A673 (cell line): Measurements from ENCODE around the gene MGAT3. TPM values are rescaled to one million over a fixed set of nuclear protein-coding genes. Genes with fewer than 3 reads are reported as not detected.
"Not testable (repeated sequence)": the region's sequence is repeated elsewhere in the genome, so short reads cannot be mapped to it uniquely, and the experiment has no call there.

Experiments used
- BruUV-seq: library from RNA; stranded (reverse); fragments of 400-500 nt; replicated peaks from 2 replicates; lab custom pipeline; 2021; lab: Mats Ljungman, UMichigan
- CTCF ChIA-PET: fragments of 300-600 bp; sonication (Branson Sonifier 250); formaldehyde crosslinking; loops from one replicate; lab custom pipeline; 2022; ENCODE audit warnings: antibody characterized with exemption; lab: Charles Lee
- POLR2A ChIA-PET: fragments of 300-600 bp; sonication (Branson Sonifier 250); formaldehyde crosslinking; loops from one replicate; lab custom pipeline; 2022; ENCODE audit warnings: antibody characterized with exemption; ENCODE audit not compliant: low non-redundant PET; lab: Charles Lee
- DNase-seq: peaks from one replicate; pipeline ENCODE4 v3.0.0-alpha.2; 2015; ENCODE audit warnings: low spot score
- H3K27ac ChIP-seq: fragments of 200-600 bp; sonication (generic); 2 replicates; pipeline ENCODE4 v1.5.1; 2016; ENCODE audit warnings: mixed run types, low read depth, mild to moderate bottlenecking, mixed read lengths, antibody characterized with exemption, low read length; ENCODE audit not compliant: poor library complexity, severe bottlenecking
- H3K27me3 ChIP-seq: fragments of 200-600 bp; sonication (generic); replicated peaks from 2 replicates; pipeline ENCODE4 v1.6.1; 2017; ENCODE audit warnings: mixed run types, low read depth, mild to moderate bottlenecking, mixed read lengths, antibody characterized with exemption, low read length; ENCODE audit not compliant: insufficient read depth, poor library complexity
- H3K36me3 ChIP-seq: fragments of 200-600 bp; sonication (generic); 2 replicates; pipeline ENCODE4 v1.6.1; 2016; ENCODE audit warnings: mixed run types, mild to moderate bottlenecking, mixed read lengths, antibody characterized with exemption, low read length; ENCODE audit not compliant: insufficient read depth, poor library complexity, severe bottlenecking
- H3K4me1 ChIP-seq: fragments of 200-600 bp; sonication (generic); 2 replicates; pipeline ENCODE4 v1.6.1; 2017; ENCODE audit warnings: mixed run types, mild to moderate bottlenecking, mixed read lengths, antibody characterized with exemption, low read length; ENCODE audit not compliant: insufficient read depth, poor library complexity, severe bottlenecking
- H3K4me3 ChIP-seq: fragments of 200-600 bp; sonication (generic); 2 replicates; pipeline ENCODE4 v1.5.1; 2016; ENCODE audit warnings: low read depth, mixed run types, mild to moderate bottlenecking, mixed read lengths, low read length; ENCODE audit not compliant: poor library complexity, severe bottlenecking
- H3K9me3 ChIP-seq: fragments of 200-600 bp; sonication (generic); 2 replicates; pipeline ENCODE4 v1.6.1; 2016; ENCODE audit warnings: mixed run types, low read depth, mild to moderate bottlenecking, mixed read lengths, antibody characterized with exemption, low read length; ENCODE audit not compliant: poor library complexity, severe bottlenecking
- CTCF ChIP-seq: fragments of 300-800, 200-600 bp; sonication (generic); conservative IDR thresholded peaks from 2 replicates; pipeline ENCODE4 v1.5.1; 2017; ENCODE audit warnings: low read depth, mild to moderate bottlenecking, antibody characterized with exemption, low read length, moderate library complexity, mixed read lengths
- EZH2 ChIP-seq: fragments of 200-600 bp; sonication (generic); IDR thresholded peaks from 2 replicates; pipeline ENCODE4 v1.6.1; 2017; ENCODE audit warnings: borderline replicate concordance, low read depth, mild to moderate bottlenecking, mixed read lengths, antibody characterized with exemption, low read length; ENCODE audit not compliant: poor library complexity, severe bottlenecking
- intact Hi-C: fragments of 100-400 bp; cut with micrococcal nuclease; formaldehyde crosslinking; loops from one replicate; pipeline ENCODE4 v1.10.0; 2022; ENCODE audit not compliant: unreplicated experiment
- total RNA-seq: library from RNA; stranded (reverse); gene quantifications from 2 replicates; pipeline ENCODE4 v1.2.3, GENCODE V29; 2021

The MGAT3 gene
- total RNA-seq, 1 experiment from 2014 or later = 2.7 TPM

- Histone ChIP-seq H3K36me3 (peaks cover 35% of the 10 kb centered on the region), H3K4me1 (peaks cover 27% of the 10 kb centered on the region), H3K9me3 (no peaks in the 10 kb centered on the region), H3K4me3 (peak overlapping the region; percentile 82), H3K27ac (peak overlapping the region; percentile 69), H3K27me3 (no peaks in the 10 kb centered on the region)
- TF ChIP-seq CTCF = no peak
- TF ChIP-seq EZH2 = no peak
- no peak for DNase-seq
- BruUV-seq = TSS peak; percentile 55
- intact Hi-C loops = loop anchor here (1.0 kb wide), 1 partner anchor 17 kb away; the partner anchor contains the start of gene ATF4
- CTCF ChIA-PET = no interaction called here
- POLR2A ChIA-PET = no interaction called here
Observed at GRCh38 chr22:39502789-39503409, 46.1 kb downstream of the MGAT3 start.

GRCh38 chr22:39503630-39504029, 46.8 kb downstream of the MGAT3 start:
- peaks cover 22% of the 10 kb centered on the region for H3K4me1 ChIP-seq
- intact Hi-C loops = no loop called here
- H3K36me3 ChIP-seq = peaks cover 43% of the 10 kb centered on the region
- H3K27ac ChIP-seq = peak overlapping the region; percentile 69
- POLR2A ChIA-PET = no interaction called here
- no peaks in the 10 kb centered on the region for H3K27me3 ChIP-seq
- DNase-seq = no peak
- CTCF ChIA-PET = no interaction called here
- H3K9me3 ChIP-seq = no peaks in the 10 kb centered on the region
- peak overlapping the region; percentile 82 for H3K4me3 ChIP-seq
- no peak for TF ChIP-seq CTCF
- no peak for TF ChIP-seq EZH2
- BruUV-seq = no TSS peak

GRCh38 chr22:39504071-39504470, 47.3 kb downstream of the MGAT3 start:
- TF ChIP-seq EZH2 (no peak), CTCF (no peak)
- BruUV-seq = no TSS peak
- H3K36me3 ChIP-seq = peaks cover 44% of the 10 kb centered on the region

GRCh38 chr22:39507021-39507420, 50.2 kb downstream of the MGAT3 start:
- H3K36me3 ChIP-seq = peaks cover 71% of the 10 kb centered on the region
- H3K9me3 ChIP-seq, H3K27me3 ChIP-seq, DNase-seq, POLR2A ChIA-PET, H3K27ac ChIP-seq, H3K4me3 ChIP-seq, H3K4me1 ChIP-seq, BruUV-seq, CTCF ChIA-PET, intact Hi-C loops: not testable (repeated sequence)

More at GRCh38 chr22:39504071-39504470, 47.3 kb downstream of the MGAT3 start:
- intact Hi-C loops = no loop called here
- Histone ChIP-seq H3K27me3 (no peaks in the 10 kb centered on the region), H3K9me3 (no peaks in the 10 kb centered on the region), H3K4me1 (peaks cover 21% of the 10 kb centered on the region), H3K27ac (no peak overlapping the region), H3K4me3 (no peak overlapping the region)
- no peak for DNase-seq
- POLR2A ChIA-PET = interaction anchor here (0.6 kb wide), 1 partner anchor 20 kb away, joined by 4 read pairs; no protein-coding TSS in a partner anchor
- CTCF ChIA-PET = no interaction called here
